Lung (tissue), 12 donors: ENCODE data around the gene C14orf119. TPM values are rescaled to one million over a fixed set of nuclear protein-coding genes. Genes with fewer than 3 reads are reported as not detected.

Experiments used
- ATAC-seq: fragments of 200-7000 bp; cut with Tn5 transposase; one replicate; pipeline ENCODE4 v1.9.1; 2020; ENCODE audit warnings: moderate number of reproducible peaks; ENCODE audit not compliant: insufficient read depth, low FRiP score
- DNase-seq, 3 donors: peaks; one replicate each; pipeline ENCODE4 v3.0.0-alpha.2; 2013 to 2017
- H3K27ac ChIP-seq, 2 donors: one replicate each; pipeline ENCODE4 v1.5.1; 2013; ENCODE audit warnings: mild to moderate bottlenecking in 2 of 2, moderate library complexity in 2 of 2, control low read depth in 1 of 2, inconsistent platforms in 1 of 2, low read depth in 1 of 2, low read length in 1 of 2
- H3K27me3 ChIP-seq, 3 donors: one replicate each; pipeline ENCODE4 v1.5.1; 2013; ENCODE audit warnings: low read length in 2 of 3; ENCODE audit not compliant: control insufficient read depth in 3 of 3, insufficient read depth in 3 of 3
- H3K36me3 ChIP-seq, 4 donors: one replicate each; pipeline ENCODE4 v1.5.1; 2013; ENCODE audit warnings: low read length in 4 of 4, mild to moderate bottlenecking in 1 of 4, moderate library complexity in 1 of 4; ENCODE audit not compliant: control insufficient read depth in 4 of 4, insufficient read depth in 4 of 4
- H3K4me1 ChIP-seq, 5 donors: one replicate each; pipeline ENCODE4 v1.5.1; 2013; ENCODE audit warnings: low read length in 5 of 5, mild to moderate bottlenecking in 2 of 5, moderate library complexity in 1 of 5; ENCODE audit not compliant: control insufficient read depth in 5 of 5, insufficient read depth in 5 of 5
- H3K4me3 ChIP-seq: one replicate; pipeline ENCODE4 v1.5.1; 2013; ENCODE audit warnings: mild to moderate bottlenecking, control low read depth, moderate library complexity
- H3K9ac ChIP-seq, 2 donors: one replicate each; pipeline ENCODE4 v1.5.1; 2013; ENCODE audit warnings: low read length in 2 of 2, control low read depth in 1 of 2; ENCODE audit not compliant: insufficient read depth in 1 of 2
- H3K9me3 ChIP-seq, 4 donors: one replicate each; pipeline ENCODE4 v1.5.1; 2013; ENCODE audit warnings: low read length in 3 of 4, mild to moderate bottlenecking in 1 of 4, moderate library complexity in 1 of 4; ENCODE audit not compliant: control insufficient read depth in 4 of 4, insufficient read depth in 3 of 4
- WGBS, 2 donors: extraction: QIAGEN DNeasy Blood & Tissue Kit; methylation state at CpG; one replicate each; pipeline ENCODE4 v1.1.7; 2013; 5-methylcytosine and 5-hydroxymethylcytosine counted together
- polyA plus RNA-seq, 2 donors: library from polyadenylated mRNA; stranded (reverse); fragments of 200-250 nt; gene quantifications; one replicate each; pipeline ENCODE4 v1.2.1, GENCODE V29; 2013
- total RNA-seq, 2 donors: library from RNA; depleted of rRNA in 1 of 2; stranded (reverse); fragments of >200 nt in 1 of 2; gene quantifications; one replicate each; pipeline ENCODE4 v1.2.1, GENCODE V29; 2014 to 2021
- TF ChIP-seq, protein P1 (sequence below): IDR thresholded peaks from 2 replicates; pipeline ENCODE4 v1.5.1; 2012; ENCODE audit warnings: mild to moderate bottlenecking; ENCODE audit errors: control extremely low read depth, extremely low read depth
- donor health status: control.
- donor health status: control.
- donor health status: Bipolar disorder and iron deficiency.
- donor health status: healthy.
- donor health status: DM: yes; HTN: yes; CAD: no.

C14orf119 gene
- total and polyA plus RNA-seq, 4 donors, result 23.9 to 64.9 (median 41.4) TPM

DNA sequence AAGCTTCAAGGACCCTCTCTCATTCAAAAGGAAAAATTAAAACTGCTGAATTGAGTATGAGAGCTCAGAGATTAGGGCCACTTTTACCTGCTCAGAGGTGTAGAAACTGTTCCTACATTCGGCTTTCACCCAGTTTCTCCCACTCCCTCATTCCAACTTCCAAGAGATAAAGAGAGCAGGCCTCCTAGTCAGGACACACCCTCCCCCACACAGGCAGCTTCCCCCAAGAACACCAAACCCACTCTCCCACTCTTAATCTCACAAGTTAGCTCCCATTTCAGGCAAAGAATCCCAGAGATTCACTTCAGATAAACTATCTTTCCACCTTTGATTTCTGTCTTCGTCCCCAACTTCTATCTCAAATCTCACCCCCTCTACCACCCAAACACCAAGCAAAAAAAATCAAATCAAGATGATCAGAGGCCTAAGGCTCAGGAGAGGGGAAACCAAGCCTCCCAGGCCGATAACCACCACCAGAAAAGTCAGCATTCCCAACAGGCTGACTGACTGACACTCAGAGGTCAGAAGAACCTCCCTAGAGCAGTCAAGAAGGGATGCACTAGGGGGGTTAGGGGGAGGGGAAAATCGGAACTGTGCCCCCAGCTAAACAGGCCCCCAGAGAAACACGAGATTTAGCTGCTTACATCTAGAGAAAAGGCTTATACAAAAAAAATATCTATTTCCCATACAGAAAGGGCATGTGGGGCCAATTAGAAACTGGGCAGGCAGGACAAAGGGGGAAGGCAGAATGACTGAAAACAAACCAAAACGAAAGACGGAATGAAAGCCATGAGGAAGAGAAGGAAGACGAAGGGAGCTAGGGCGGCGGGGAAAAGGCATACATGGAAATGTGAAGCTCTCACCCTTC lies 24.8 kb upstream of the C14orf119 start:
- H3K27ac ChIP-seq, result peak overlapping the region in 1 of 2 donors; percentile 58
- TF ChIP-seq, protein P1, sequence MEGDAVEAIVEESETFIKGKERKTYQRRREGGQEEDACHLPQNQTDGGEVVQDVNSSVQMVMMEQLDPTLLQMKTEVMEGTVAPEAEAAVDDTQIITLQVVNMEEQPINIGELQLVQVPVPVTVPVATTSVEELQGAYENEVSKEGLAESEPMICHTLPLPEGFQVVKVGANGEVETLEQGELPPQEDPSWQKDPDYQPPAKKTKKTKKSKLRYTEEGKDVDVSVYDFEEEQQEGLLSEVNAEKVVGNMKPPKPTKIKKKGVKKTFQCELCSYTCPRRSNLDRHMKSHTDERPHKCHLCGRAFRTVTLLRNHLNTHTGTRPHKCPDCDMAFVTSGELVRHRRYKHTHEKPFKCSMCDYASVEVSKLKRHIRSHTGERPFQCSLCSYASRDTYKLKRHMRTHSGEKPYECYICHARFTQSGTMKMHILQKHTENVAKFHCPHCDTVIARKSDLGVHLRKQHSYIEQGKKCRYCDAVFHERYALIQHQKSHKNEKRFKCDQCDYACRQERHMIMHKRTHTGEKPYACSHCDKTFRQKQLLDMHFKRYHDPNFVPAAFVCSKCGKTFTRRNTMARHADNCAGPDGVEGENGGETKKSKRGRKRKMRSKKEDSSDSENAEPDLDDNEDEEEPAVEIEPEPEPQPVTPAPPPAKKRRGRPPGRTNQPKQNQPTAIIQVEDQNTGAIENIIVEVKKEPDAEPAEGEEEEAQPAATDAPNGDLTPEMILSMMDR, result no peak

DNA sequence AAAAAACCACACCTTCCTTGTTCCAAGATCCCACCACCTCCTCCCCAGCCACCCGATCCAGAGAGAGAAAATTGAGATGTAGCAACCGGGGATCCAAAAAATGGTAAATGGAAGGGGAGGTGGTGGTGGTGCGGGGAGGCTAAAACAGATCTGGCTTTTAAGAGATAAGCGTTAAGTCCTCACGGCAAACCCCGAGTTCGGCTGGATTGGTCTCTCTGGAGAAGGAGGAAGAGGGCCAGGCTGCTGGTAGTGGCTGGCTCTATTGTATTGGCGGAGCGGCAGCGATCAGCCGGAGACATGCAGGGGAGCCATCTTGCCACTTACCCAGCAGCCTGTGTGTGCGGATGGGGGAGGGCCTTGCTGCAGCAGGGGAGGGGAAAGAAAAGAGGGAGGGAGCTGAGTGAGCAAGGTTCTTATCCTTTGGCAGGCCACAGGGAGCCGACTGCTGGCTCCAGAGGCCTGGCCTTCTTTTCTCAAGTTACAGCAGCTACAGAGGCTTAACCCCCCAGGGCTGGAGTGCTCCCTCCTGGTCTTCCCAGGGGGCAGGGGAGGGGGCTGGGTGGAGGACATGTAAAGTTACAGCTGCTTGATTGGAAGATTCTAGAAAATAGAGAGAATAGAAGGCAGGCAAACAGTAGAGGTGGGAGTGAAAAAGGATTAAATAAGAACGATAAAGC lies 23.9 kb upstream of the C14orf119 start:
- Histone ChIP-seq H3K4me1 (peaks cover 0 to 36% (median 15%) of the 10 kb centered on the region in 5 donors), H3K9ac (peak overlapping the region; percentile 29 to 88), H3K36me3 (peaks cover 19 to 50% (median 41%) of the 10 kb centered on the region in 4 donors), H3K27me3 (no peaks in the 10 kb centered on the region), H3K27ac (peak overlapping the region; percentile 58 to 64), H3K9me3 (no peaks in the 10 kb centered on the region), H3K4me3 (peak overlapping the region; percentile 64)
- ATAC-seq (peak; percentile 87), DNase-seq (peak; percentile 92 to 97 (median 95))
- 2 to 3% methylated on average over 14 of the region's 14 CpGs for WGBS, 2 donors
- TF ChIP-seq, protein P1, result no peak

More for the DNA sequence above, 24.8 kb upstream of the C14orf119 start:
- Histone ChIP-seq H3K27me3 (no peaks in the 10 kb centered on the region), H3K4me3 (peak overlapping the region; percentile 12), H3K9ac (peak overlapping the region; percentile 29 to 88), H3K36me3 (peaks cover 18 to 51% (median 39%) of the 10 kb centered on the region in 4 donors), H3K4me1 (peaks cover 0 to 36% (median 15%) of the 10 kb centered on the region in 5 donors), H3K9me3 (no peaks in the 10 kb centered on the region)
- ATAC-seq, result no peak
- no peak for DNase-seq
- WGBS, 2 donors, result 18 to 20% methylated on average over 10 of the region's 10 CpGs

DNA sequence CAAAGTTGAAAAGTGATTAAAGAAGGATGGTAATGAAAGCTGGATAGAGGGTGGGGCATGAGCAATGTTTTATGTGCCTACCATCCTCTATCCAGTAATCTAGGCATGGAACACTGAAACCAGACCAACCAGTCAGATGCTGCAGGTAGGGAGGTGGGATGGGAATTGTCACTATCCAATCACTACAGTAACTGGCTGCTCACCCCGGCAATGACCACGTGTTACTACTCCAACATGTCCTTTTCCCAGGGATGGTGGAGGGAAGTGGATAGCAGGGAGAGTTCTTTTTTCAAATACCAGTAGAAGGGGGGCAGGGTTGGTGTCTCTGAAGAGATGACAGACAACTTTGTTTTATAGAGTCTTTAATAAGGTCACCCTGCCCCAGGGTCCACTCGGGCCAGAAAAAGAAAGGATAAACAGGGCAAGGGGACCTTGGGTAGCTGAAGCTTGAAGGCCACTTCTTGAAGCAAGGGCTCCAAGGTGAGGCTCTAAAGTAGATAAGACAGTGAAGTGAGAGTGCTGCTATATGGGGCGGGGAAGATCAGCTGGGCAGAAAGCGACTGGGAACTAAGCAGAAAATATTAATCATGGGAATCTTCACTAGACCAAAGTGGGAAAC lies 23.3 kb upstream of the C14orf119 start:
- peak overlapping the region; percentile 3 to 88 for H3K9ac ChIP-seq
- no peaks in the 10 kb centered on the region for H3K27me3 ChIP-seq
- H3K4me1 ChIP-seq, result peaks cover 0 to 36% (median 15%) of the 10 kb centered on the region in 5 donors
- 51 to 67% methylated on average over 5 of the region's 5 CpGs for WGBS, 2 donors
- no peak overlapping the region for H3K4me3 ChIP-seq
- DNase-seq (no peak), ATAC-seq (peak; percentile 2)
- no peaks in the 10 kb centered on the region for H3K9me3 ChIP-seq
- H3K36me3 ChIP-seq, result peaks cover 25 to 50% (median 42%) of the 10 kb centered on the region in 4 donors
- TF ChIP-seq, protein P1, result no peak
- H3K27ac ChIP-seq, result peak overlapping the region; percentile 15 to 58
